Measurements from ENCODE around the gene ZBTB1. TPM values are rescaled to one million over a fixed set of nuclear protein-coding genes. Genes with fewer than 3 reads are reported as not detected.

The ZBTB1 gene
- total and polyA plus RNA-seq, 2 donors: 24.1 to 96.6 TPM

GRCh38 chr14:64522591-64523355 is 18.2 kb downstream of the ZBTB1 start:
- H3K4me3 ChIP-seq (ENCODE audit: low read depth, low read length): no peak overlapping the region
- H3K27ac ChIP-seq (ENCODE audit: low read depth): no peak overlapping the region
- 88% methylated on average over 9 of the region's 9 CpGs for WGBS
- no peaks in the 10 kb centered on the region for H3K4me1 ChIP-seq (ENCODE audit: insufficient read depth)
- no peaks in the 10 kb centered on the region for H3K36me3 ChIP-seq (ENCODE audit: insufficient read depth)
- DNase-seq (ENCODE audit: extremely low spot score): no peak

GRCh38 chr14:64525354-64525753 is 20.8 kb downstream of the ZBTB1 start:
- Histone ChIP-seq H3K4me3 (ENCODE audit: low read depth, low read length) (no peak overlapping the region), H3K27ac (ENCODE audit: low read depth) (no peak overlapping the region), H3K36me3 (ENCODE audit: insufficient read depth) (peaks cover 1% of the 10 kb centered on the region), H3K4me1 (ENCODE audit: insufficient read depth) (no peaks in the 10 kb centered on the region)
- 89% methylated on average over 2 of the region's 2 CpGs for WGBS
- no peak for DNase-seq (ENCODE audit: extremely low spot score)

DNA sequence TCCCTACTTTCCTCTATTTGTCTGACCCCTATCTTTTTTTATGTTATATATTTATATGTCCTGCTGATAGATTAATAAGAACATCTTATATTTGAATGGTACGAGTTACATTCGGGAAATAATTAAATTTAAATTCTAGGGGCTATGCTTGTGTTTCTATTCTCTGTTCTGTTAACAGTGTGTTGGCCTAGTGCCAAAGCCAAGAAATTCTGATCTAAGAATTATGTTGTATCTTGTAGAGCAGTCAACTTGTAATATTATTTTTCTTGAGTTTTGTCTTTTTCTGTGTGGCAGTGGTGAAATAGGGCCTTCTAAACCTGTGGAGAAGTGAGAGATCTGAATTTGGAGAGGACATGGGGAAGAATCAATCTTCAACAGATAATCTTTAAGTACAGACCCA is 27.0 kb downstream of the ZBTB1 start:
- peaks cover 1% of the 10 kb centered on the region for H3K36me3 ChIP-seq (ENCODE audit: insufficient read depth)
- DNase-seq (ENCODE audit: extremely low spot score): no peak
- H3K4me3 ChIP-seq (ENCODE audit: low read depth, low read length): no peak overlapping the region
- H3K4me1 ChIP-seq (ENCODE audit: insufficient read depth): no peaks in the 10 kb centered on the region
- no peak overlapping the region for H3K27ac ChIP-seq (ENCODE audit: low read depth)
- 66% methylated on average over 2 of the region's 2 CpGs for WGBS

- no peak overlapping the region for H3K4me3 ChIP-seq (ENCODE audit: low read depth, low read length)
- 86% methylated on average over 4 of the region's 4 CpGs for WGBS
- H3K36me3 ChIP-seq (ENCODE audit: insufficient read depth): no peaks in the 10 kb centered on the region
- H3K27ac ChIP-seq (ENCODE audit: low read depth): no peak overlapping the region
- no peaks in the 10 kb centered on the region for H3K4me1 ChIP-seq (ENCODE audit: insufficient read depth)
- DNase-seq (ENCODE audit: extremely low spot score): no peak
Observed at GRCh38 chr14:64536488-64537245, 32.1 kb downstream of the ZBTB1 start.

DNA sequence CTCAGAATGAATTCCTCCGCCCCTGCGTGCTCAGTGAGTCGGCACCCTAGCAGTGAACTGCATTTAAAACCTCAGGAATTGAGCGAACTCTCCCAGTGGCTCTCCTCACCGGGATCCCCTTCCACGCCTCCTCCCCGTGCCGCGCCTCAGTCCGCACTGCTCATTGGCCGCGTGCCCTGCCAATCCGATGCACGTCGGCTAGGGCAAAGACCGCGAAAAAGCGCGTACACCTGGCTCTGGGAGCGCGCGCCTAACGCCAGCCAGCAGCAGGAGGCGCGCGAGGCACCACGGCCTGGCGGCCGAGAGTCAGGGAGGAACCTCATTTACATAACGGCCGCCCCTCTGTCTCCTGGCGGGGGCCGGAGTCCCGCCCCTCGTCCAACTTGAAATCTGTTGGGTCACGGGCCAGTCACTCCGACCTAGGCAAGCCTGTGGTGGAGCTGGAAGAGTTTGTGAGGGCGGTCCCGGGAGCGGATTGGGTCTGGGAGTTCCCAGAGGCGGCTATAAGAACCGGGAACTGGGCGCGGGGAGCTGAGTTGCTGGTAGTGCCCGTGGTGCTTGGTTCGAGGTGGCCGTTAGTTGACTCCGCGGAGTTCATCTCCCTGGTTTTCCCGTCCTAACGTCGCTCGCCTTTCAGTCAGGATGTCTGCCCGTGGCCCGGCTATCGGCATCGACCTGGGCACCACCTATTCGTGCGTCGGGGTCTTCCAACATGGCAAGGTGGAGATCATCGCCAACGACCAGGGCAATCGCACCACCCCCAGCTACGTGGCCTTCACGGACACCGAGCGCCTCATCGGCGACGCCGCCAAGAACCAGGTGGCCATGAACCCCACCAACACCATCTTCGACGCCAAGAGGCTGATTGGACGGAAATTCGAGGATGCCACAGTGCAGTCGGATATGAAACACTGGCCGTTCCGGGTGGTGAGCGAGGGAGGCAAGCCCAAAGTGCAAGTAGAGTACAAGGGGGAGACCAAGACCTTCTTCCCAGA is 35.9 kb downstream of the ZBTB1 start, which contains the start of gene HSPA2:
Gene HSPA2 (plus strand): TSS at position 534 of the 995 bp plus-strand sequence. CDS start 109 bp downstream, at position 643.
- peak within 1 kb of the TSS; percentile 44 for H3K4me3 ChIP-seq (ENCODE audit: low read depth, low read length)
- H3K36me3 ChIP-seq (ENCODE audit: insufficient read depth): no peaks in the 10 kb centered on the region
- WGBS: 6% methylated on average over 79 of the region's 79 CpGs
- peak within 1 kb of the TSS; percentile 67 for H3K27ac ChIP-seq (ENCODE audit: low read depth)
- DNase-seq (ENCODE audit: extremely low spot score): peak; percentile 95
- H3K4me1 ChIP-seq (ENCODE audit: insufficient read depth): no peaks in the 10 kb centered on the region

GRCh38 chr14:64541261-64541971 is 36.8 kb downstream of the ZBTB1 start:
- no peaks in the 10 kb centered on the region for H3K36me3 ChIP-seq (ENCODE audit: insufficient read depth)
- no peaks in the 10 kb centered on the region for H3K4me1 ChIP-seq (ENCODE audit: insufficient read depth)
- DNase-seq (ENCODE audit: extremely low spot score): no peak
- H3K27ac ChIP-seq (ENCODE audit: low read depth): no peak overlapping the region
- peak overlapping the region; percentile 2 for H3K4me3 ChIP-seq (ENCODE audit: low read depth, low read length)
- WGBS: 15% methylated on average over 73 of the region's 73 CpGs

- WGBS: 6% methylated on average over 61 of the region's 61 CpGs
- no peak overlapping the region for H3K27ac ChIP-seq (ENCODE audit: low read depth)
Observed at GRCh38 chr14:64541972-64542835, 37.6 kb downstream of the ZBTB1 start.

GRCh38 chr14:64542836-64543201 is 38.2 kb downstream of the ZBTB1 start:
- DNase-seq (ENCODE audit: extremely low spot score): no peak
- peak overlapping the region; percentile 33 for H3K4me3 ChIP-seq (ENCODE audit: low read depth, low read length)
- 37% methylated on average over 4 of the region's 4 CpGs for WGBS
- no peaks in the 10 kb centered on the region for H3K4me1 ChIP-seq (ENCODE audit: insufficient read depth)
- no peaks in the 10 kb centered on the region for H3K36me3 ChIP-seq (ENCODE audit: insufficient read depth)
- no peak overlapping the region for H3K27ac ChIP-seq (ENCODE audit: low read depth)

More at GRCh38 chr14:64541972-64542835, 37.6 kb downstream of the ZBTB1 start:
- no peak for DNase-seq (ENCODE audit: extremely low spot score)
- Histone ChIP-seq H3K4me1 (ENCODE audit: insufficient read depth) (no peaks in the 10 kb centered on the region), H3K4me3 (ENCODE audit: low read depth, low read length) (peak overlapping the region; percentile 33), H3K36me3 (ENCODE audit: insufficient read depth) (no peaks in the 10 kb centered on the region)

DNA sequence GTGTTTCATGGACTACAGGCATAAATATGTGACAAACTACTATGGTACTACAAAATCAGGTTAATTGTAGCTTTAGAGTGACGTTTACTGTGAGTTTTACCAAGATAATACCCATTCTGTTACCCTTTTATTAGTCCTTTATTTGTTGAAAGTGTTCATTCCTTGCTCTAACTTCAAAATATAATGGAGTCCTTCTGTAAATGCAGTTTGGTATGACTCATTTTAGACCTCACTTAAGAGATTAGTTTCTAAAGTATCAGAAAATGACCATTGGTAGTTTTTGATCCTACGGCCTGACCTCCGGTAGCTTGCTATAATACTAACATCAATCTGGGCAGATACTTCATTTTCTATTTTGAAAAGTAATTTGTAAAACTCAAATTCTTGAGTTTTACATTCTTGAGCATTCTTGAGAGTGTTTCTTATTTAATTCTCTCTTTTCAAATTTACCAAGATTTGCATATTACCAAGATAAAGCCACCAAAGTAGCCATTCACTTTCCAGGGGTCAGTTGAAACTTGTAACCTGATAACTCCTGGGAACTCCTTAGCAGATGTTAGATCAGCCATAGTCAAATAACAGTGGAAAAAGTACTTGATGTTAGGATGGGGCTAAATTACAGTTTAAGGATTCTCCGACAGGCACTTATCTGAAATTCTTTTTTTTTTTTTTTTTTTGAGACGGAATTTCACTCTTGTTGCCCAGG is 40.2 kb downstream of the ZBTB1 start:
- Histone ChIP-seq H3K36me3 (ENCODE audit: insufficient read depth) (no peaks in the 10 kb centered on the region), H3K4me1 (ENCODE audit: insufficient read depth) (no peaks in the 10 kb centered on the region), H3K4me3 (ENCODE audit: low read depth, low read length) (no peak overlapping the region), H3K27ac (ENCODE audit: low read depth) (no peak overlapping the region)
- WGBS: 70% methylated on average over 5 of the region's 5 CpGs
- no peak for DNase-seq (ENCODE audit: extremely low spot score)

DNA sequence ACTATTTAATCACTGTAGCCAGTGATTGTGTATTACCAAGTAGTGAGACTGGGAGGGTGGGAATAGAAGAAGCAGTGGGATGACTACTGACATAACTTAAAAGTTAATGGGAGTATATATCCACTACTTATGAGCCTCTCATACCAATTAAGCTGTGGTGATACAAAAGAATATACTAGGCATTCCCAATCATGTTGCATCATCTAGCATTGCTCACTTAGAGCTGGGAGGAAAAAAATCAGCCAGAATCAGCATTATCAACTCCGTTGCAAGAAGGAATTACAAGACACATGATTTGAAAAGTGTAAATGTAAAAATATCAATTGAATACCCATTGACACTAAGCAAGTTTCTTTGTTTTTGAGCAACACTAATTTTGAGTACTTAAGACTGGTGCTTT is 44.4 kb downstream of the ZBTB1 start:
- Histone ChIP-seq H3K27ac (ENCODE audit: low read depth) (no peak overlapping the region), H3K36me3 (ENCODE audit: insufficient read depth) (no peaks in the 10 kb centered on the region), H3K4me1 (ENCODE audit: insufficient read depth) (no peaks in the 10 kb centered on the region), H3K4me3 (ENCODE audit: low read depth, low read length) (no peak overlapping the region)
- DNase-seq (ENCODE audit: extremely low spot score): no peak
- 81% methylated on average over 1 of the region's 1 CpG for WGBS

DNA sequence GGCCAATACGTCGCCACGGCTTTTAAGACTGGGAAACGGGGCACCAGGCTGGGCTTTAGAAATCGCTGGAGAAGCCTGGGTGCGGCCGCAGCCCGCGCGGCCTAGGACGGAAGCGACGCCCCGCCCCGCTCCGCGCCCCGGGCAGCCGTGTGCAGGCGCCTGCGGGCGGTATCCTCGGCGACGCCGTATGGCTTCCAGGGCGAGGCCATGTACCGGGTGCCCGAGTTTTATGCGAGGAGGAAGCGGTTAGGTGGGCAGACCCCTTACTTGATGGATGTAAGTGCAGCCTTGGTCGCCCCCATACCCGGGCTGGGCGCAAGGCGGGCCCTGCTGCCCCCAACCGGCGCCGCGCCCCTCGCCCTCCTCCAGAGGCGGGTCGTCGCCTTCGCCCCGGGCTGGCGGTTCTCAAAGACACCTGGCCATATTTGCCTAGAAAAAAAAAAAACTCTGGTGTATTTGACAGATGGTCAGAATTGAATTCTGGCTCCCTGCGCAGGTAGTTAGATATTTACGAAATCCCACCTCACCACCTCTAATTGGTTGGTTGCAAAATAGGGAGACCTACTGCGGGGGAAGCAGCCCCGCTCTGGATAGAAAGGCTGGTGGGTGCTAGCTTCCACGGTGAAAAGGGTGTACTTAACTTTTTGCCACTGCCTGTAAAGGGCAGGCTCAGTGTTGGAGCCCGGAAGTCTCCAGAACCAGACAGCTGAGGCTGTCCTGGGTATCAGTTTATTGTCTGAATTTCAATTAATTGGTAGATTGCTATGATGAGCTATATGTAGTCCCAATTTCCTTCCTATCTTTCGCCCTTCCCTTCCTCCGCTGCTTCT is 45.4 kb downstream of the ZBTB1 start, which contains the start of gene PPP1R36:
Gene PPP1R36 (plus strand): TSS at position 171 of the 830 bp plus-strand sequence. CDS start 37 bp downstream, at position 208.
- no peaks in the 10 kb centered on the region for H3K4me1 ChIP-seq (ENCODE audit: insufficient read depth)
- 16% methylated on average over 54 of the region's 54 CpGs for WGBS
- peak within 1 kb of the TSS; percentile 34 for H3K4me3 ChIP-seq (ENCODE audit: low read depth, low read length)
- DNase-seq (ENCODE audit: extremely low spot score): no peak
- no peaks in the 10 kb centered on the region for H3K36me3 ChIP-seq (ENCODE audit: insufficient read depth)
- no peak within 1 kb of the TSS for H3K27ac ChIP-seq (ENCODE audit: low read depth)
